ENCODE measurements around the gene DIRAS3.

Gene DIRAS3

GRCh38 chr1:68043443-68044090 lies 6.9 kb downstream of the DIRAS3 start:
- Histone ChIP-seq H3K4me3 (IDR thresholded peaks at IDR 0.05; ENCODE audit: insufficient read depth, low read depth, low read length) (no peak overlapping the region), H3K27ac (no peak overlapping the region), H3K9ac (no peak overlapping the region), H3K27me3 (ENCODE audit: insufficient read depth, low read depth) (no peaks in the 10 kb centered on the region), H3K79me2 (ENCODE audit: insufficient read depth, low read depth) (no peaks in the 10 kb centered on the region), H3K4me1 (ENCODE audit: low read depth, poor library complexity, severe bottlenecking) (no peaks in the 10 kb centered on the region), H2AFZ (ENCODE audit: low read depth) (no peak overlapping the region), H3K36me3 (ENCODE audit: insufficient read depth) (no peaks in the 10 kb centered on the region), H4K20me1 (ENCODE audit: insufficient read depth) (no peaks in the 10 kb centered on the region), H3K4me2 (no peak overlapping the region)
- TF ChIP-seq CTCF (conservative IDR thresholded peaks at IDR 0.05; ENCODE audit: low read depth, low read length): no peak

- no peaks in the 10 kb centered on the region for H3K27me3 ChIP-seq (ENCODE audit: insufficient read depth, low read depth)
- no peaks in the 10 kb centered on the region for H3K4me1 ChIP-seq (ENCODE audit: low read depth, poor library complexity, severe bottlenecking)
- H3K36me3 ChIP-seq (ENCODE audit: insufficient read depth): no peaks in the 10 kb centered on the region
- H3K4me2 ChIP-seq: no peak overlapping the region
- H3K4me3 ChIP-seq (IDR thresholded peaks at IDR 0.05; ENCODE audit: insufficient read depth, low read depth, low read length): no peak overlapping the region
- no peak for TF ChIP-seq CTCF (conservative IDR thresholded peaks at IDR 0.05; ENCODE audit: low read depth, low read length)
- H2AFZ ChIP-seq (ENCODE audit: low read depth): no peak overlapping the region
- no peaks in the 10 kb centered on the region for H3K79me2 ChIP-seq (ENCODE audit: insufficient read depth, low read depth)
- H3K9ac ChIP-seq: no peak overlapping the region
- no peaks in the 10 kb centered on the region for H4K20me1 ChIP-seq (ENCODE audit: insufficient read depth)
- H3K27ac ChIP-seq: no peak overlapping the region
Observed at GRCh38 chr1:68036946-68037345, 13.5 kb downstream of the DIRAS3 start.

- H3K9ac ChIP-seq: no peak overlapping the region
- H3K79me2 ChIP-seq (ENCODE audit: insufficient read depth, low read depth): no peaks in the 10 kb centered on the region
- H3K27ac ChIP-seq: no peak overlapping the region
- H3K36me3 ChIP-seq (ENCODE audit: insufficient read depth): no peaks in the 10 kb centered on the region
- H2AFZ ChIP-seq (ENCODE audit: low read depth): no peak overlapping the region
- no peak overlapping the region for H3K4me3 ChIP-seq (IDR thresholded peaks at IDR 0.05; ENCODE audit: insufficient read depth, low read depth, low read length)
- H3K4me2 ChIP-seq: no peak overlapping the region
- H3K4me1 ChIP-seq (ENCODE audit: low read depth, poor library complexity, severe bottlenecking): no peaks in the 10 kb centered on the region
- H3K27me3 ChIP-seq (ENCODE audit: insufficient read depth, low read depth): no peaks in the 10 kb centered on the region
- TF ChIP-seq CTCF (conservative IDR thresholded peaks at IDR 0.05; ENCODE audit: low read depth, low read length): no peak
- no peaks in the 10 kb centered on the region for H4K20me1 ChIP-seq (ENCODE audit: insufficient read depth)
Observed at GRCh38 chr1:68029444-68029843, 21.0 kb downstream of the DIRAS3 start.

- no peaks in the 10 kb centered on the region for H4K20me1 ChIP-seq (ENCODE audit: insufficient read depth)
- H3K4me1 ChIP-seq (ENCODE audit: low read depth, poor library complexity, severe bottlenecking): no peaks in the 10 kb centered on the region
- H3K4me2 ChIP-seq: no peak overlapping the region
- H3K36me3 ChIP-seq (ENCODE audit: insufficient read depth): no peaks in the 10 kb centered on the region
- H2AFZ ChIP-seq (ENCODE audit: low read depth): no peak overlapping the region
- H3K4me3 ChIP-seq (IDR thresholded peaks at IDR 0.05; ENCODE audit: insufficient read depth, low read depth, low read length): no peak overlapping the region
- H3K9ac ChIP-seq: no peak overlapping the region
- H3K27me3 ChIP-seq (ENCODE audit: insufficient read depth, low read depth): no peaks in the 10 kb centered on the region
- no peak for TF ChIP-seq CTCF (conservative IDR thresholded peaks at IDR 0.05; ENCODE audit: low read depth, low read length)
- no peaks in the 10 kb centered on the region for H3K79me2 ChIP-seq (ENCODE audit: insufficient read depth, low read depth)
- no peak overlapping the region for H3K27ac ChIP-seq
Observed at GRCh38 chr1:68028566-68028965, 21.9 kb downstream of the DIRAS3 start.
